ENCODE results near the gene KLHL14.

DNA sequence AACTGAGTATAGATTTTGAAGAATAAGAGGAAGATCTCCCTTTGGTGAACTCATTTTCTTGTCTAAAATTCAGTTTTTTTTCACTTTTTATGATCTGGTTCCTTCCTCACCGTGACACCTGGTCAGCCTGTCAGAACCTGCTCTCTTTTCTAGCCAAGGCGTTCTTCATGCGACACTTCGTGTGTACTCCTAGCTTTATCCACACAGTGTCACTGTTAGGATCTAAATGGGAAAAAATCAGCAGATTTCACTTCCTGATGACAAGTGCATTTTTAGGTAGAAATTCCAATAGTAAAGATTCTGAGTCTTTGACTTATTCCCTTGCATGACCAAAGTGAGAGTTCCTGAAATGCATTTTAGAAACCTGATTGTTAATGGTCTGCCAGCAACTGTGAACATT lies 89.8 kb downstream of the KLHL14 start:
- TF ChIP-seq POLR2A (IDR thresholded peaks at IDR 0.05): no peak
- TF ChIP-seq, protein P1, sequence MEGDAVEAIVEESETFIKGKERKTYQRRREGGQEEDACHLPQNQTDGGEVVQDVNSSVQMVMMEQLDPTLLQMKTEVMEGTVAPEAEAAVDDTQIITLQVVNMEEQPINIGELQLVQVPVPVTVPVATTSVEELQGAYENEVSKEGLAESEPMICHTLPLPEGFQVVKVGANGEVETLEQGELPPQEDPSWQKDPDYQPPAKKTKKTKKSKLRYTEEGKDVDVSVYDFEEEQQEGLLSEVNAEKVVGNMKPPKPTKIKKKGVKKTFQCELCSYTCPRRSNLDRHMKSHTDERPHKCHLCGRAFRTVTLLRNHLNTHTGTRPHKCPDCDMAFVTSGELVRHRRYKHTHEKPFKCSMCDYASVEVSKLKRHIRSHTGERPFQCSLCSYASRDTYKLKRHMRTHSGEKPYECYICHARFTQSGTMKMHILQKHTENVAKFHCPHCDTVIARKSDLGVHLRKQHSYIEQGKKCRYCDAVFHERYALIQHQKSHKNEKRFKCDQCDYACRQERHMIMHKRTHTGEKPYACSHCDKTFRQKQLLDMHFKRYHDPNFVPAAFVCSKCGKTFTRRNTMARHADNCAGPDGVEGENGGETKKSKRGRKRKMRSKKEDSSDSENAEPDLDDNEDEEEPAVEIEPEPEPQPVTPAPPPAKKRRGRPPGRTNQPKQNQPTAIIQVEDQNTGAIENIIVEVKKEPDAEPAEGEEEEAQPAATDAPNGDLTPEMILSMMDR (IDR thresholded peaks at IDR 0.05): no peak
